CD4-positive, alpha-beta T cell treated with Interleukin-4 for 4 hours (primary cell): ENCODE data around the gene KLHDC4.
"Not testable (repeated sequence)": the region's sequence is repeated elsewhere in the genome, so short reads cannot be mapped to it uniquely, and the experiment has no call there.

Source experiments
- DNase-seq: peaks from one replicate; pipeline ENCODE4 v3.0.0-alpha.2; 2020

The KLHDC4 gene

DNA sequence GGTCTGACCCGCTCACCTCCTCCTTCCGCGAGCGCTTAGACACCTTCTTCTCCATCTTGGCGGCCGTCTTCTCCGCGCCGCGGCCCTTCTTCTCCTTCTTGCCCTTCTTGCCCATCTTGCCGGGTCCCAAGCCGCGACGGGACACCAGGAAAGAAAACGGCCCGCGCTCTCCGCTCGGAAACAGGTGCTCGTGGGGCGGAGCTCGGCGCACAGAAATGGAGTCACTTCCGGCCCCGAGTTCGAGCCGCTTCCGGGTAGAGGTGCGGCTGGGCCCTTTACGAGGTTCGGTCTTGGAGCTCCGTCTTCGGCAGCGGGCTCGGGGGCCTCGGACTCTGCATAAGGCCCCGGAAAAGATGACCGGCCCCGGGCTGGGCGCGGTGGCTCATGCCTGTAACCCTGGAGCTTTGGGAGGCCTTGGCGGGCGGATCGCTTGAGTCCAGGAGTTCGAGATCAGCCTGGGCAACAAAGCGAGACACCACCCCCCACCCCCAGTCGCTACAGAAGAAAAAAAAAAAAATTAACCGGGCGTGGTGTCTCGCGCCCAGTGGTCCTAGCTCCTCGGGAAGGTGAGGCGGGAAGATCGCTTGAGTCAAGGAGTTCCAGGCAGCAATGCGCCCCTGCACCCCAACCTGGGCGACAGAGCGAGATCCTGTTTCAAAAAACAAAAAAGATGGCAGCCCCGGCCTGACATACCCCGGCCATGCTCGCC, at the start of gene KLHDC4:
TSS of gene KLHDC4 (minus strand) at position 211 of the 709 bp plus-strand sequence. CDS start at position 115, 96 bp downstream.
- peak; percentile 86 for DNase-seq

DNA sequence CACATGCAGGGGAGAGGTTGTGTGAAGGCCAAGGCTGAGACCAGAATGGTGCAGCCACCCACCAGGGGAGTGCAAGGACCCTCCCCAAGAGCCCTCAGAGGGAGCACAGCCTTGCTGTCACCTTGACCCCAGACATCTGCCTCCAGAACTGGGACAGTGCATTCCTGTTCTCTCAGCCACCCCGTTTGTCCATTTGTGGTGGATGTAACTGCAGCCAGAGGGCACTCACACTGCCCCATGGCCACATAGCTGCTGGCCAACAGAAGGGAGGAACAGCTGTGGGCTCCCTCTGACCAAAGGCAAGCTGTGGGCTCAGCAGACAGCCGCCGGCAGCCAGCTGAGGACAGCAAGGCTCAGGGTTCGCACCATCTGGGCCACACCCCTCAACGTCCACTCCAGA, 49.8 kb upstream of the KLHDC4 start:
- DNase-seq, result no peak

DNA sequence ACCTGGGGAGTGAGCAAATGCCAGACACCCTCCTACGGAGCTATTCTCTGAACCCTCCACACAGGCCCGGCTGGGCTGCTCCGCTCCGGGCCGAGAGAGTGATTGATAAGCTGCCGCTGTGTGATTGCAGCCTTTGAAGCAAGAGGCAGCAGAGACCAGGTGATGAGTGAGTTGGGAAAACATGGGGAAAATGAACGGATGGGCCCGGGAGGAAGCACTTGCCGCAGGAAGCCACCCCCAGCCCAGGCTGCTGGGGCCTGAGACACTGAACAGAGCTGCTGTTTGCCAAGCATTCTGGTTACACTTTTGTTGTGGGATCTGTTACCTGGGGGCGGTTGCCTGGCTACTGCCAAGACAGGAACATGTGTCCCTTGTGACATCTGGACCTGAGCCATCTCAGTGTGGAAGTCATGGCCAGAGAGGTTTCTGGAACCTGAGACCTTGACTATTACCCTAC, 46.4 kb upstream of the KLHDC4 start:
- no peak for DNase-seq

DNA sequence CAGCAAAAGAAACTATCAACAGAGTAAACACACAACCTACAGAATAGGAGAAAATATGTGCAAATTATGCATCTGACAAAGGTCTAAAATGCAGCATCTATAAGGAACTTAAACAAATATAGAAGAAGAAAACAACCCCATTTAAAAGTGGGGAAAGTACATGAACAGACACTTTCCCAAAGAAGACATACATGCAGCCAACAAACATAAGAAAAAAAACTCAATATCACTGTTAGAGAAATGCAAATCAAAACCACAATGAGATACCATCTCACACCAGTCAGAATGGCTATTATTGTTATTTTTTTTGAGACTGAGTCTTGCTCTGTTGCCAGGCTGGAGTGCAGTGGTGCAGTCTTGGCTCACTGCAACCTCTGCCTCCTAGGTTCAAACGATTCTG, 45.7 kb upstream of the KLHDC4 start:
- not testable (repeated sequence) for DNase-seq

DNA sequence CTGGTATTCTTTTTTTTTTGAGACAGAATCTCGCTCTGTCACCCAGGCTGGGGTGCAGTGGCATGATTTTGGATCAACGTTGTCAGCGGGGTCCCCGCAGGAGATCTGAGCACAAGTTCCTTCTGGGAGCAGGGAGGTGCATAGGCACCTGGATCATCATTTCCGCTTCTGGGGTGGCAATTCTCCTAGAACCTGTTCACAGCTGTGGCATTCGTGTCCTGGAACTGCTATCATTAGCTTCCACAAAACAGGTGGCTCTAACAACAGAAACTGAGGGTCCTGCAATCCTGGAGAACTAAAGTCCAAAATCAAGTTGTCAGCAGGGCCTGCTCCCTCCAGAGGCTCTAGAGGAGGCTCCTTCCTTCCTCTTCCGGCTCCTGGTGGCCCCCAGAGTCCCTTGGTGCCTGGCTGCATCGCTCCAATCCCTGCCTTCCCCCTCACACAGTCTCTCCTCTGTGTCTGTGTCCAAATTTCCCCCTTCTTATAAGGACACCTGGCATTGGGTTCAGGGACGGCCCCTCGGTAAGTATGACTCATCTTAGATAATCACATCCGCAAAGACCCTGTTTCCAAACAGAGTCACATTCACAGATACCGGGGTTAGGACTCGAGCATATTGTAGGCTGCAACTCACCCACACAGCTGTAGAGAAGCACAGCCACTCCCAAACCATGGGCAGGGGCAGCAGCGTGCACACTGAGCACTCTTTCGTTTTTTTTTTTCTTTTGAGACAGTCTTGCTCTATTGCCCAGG, 43.5 kb upstream of the KLHDC4 start:
- no peak for DNase-seq

DNA sequence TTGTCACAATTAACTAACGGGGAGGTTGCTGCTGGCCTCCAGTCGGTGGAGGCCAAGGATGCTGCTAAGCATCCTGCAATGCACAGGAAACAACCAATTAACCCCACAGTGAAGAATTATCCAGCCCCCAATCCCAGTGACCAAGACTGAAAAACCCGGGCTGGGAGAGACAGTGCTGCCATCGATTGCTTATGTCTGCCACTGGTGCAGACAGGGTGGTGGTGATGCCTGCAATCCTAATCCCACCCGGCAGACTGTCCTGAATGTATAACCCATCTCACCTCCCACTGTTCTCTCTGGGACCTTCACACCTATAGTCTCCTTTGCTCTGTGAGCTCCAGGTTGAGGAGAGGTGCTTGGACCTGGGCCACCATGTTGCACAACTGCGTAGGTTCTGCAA, 42.3 kb upstream of the KLHDC4 start:
- no peak for DNase-seq

DNA sequence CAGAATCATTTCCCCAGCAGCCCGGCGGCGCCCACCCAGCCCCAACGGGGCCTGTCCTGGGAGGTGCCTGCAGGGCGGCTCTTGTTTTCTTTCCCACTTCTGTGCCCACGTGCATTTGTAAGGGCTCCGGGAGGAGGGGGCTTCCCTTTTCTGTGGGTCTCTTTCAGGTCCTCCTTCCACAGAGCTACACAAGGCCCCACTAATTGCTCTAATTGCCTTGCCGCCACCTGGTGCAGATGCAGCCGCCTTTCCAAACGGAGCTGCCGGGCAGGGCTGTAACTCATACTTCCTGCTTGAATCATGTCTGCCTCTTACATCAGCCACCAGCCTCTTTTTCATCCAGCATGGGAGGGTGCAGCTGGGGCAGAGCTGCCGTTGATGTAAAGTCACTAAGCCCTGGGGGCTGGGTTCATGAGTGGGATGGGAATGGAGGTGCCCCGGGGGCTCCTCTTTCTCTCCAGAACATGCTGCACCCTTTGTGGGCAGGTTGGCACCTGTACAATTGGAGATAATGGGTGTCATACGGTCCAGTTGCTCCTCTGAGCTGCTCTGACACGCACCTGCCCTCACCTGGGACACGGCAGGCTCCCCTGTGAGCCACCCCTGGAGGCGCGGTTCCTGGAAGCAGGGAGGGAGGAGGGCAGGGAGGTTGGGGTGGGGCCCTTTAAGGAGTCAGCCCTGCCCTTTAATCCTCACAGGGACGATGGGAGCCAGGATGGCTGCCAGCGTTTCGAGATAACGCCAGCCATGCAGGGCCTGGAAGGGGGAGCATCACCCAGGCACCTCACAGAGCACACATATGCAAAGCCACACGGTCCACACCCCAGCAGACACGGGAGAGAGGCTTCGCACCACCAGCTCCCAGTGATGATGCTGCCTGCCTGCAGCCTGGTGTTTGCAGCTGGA, 41.1 kb upstream of the KLHDC4 start:
- DNase-seq, result peak; percentile 37

DNA sequence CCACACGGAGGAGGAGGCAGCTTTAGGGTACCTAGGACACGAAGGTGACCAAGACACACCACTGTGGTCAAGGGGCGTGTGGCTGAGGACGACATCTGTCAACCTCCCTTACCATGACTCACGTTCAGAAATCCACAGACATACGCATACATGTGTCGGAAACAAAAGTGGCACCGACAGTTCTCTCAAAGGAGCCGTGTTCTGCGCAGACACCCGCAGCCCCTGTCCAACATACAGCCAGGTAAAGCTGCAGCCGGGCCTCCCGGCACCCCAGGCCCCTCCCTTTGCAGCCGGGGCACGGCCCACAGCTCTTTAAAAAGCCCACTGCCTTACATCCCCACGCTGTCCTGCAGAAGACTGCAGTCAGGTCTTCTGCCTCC, 40.5 kb upstream of the KLHDC4 start:
- DNase-seq, result peak; percentile 10

DNA sequence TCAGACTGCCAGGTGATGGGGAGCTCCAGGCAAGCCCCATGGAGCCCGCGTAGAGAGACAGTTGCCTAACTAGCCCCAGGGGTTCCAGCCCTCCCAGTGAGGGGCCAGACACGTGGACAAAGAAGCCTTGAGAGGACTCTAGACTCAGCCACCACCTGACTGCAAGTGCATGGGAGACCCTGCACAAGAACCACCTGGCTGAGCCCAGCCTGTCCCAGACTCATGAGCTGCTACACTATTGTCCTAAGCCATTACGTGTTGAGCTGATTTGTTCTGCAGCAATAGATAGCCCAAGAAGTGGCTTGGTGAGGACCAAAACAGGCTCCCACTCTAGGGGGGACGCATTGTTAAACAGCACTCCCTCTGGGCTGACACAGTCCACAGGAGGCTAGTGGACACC, 37.6 kb upstream of the KLHDC4 start:
- DNase-seq, result no peak

DNA sequence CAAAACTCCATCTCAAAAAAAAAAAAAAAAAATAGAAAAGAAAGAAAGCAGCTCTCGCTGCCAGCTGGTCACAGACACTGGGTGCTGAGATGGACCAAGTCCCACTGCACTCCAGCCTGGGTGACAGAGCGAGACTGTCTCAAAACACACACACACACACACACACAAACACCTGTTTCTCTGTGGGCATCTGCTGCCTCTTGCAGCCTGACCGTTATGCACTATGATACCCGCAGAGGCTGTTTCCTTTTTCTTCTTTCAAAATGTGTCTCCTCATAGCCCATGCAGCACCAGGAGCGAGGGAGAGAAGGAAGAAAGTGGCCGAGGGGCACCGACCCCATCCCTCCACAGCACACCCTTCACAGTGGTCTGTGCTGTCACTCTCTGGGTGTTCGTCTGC, 36.9 kb upstream of the KLHDC4 start:
- no peak for DNase-seq

DNA sequence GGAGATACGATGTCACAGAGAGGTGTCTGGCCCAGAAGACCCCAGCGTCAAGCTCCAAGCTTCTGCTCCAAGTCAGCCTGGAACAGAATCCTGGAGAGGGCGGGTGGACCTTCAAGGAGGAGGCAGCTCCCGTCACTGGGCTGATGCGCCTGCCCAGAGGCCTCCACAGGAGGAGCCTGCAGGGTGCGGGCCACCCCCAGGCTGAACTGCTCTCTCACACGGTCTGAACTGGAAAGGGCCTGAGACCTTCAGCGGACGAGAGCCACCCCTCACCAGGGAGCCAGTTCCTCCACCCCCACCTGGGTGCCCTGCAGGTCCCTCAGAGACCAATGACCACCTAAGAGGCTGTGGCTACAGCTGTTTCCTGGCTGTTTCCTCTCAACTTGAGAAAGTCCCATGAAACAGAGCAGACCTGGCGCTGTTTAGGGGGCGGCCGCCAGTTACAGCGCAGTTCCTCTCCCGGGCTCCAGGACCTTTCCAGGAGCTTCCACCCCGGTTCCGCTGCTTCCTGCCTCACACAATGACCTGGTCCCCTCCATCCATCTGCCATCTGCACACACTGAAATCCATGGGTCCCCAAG, 36.0 kb upstream of the KLHDC4 start:
- no peak for DNase-seq

DNA sequence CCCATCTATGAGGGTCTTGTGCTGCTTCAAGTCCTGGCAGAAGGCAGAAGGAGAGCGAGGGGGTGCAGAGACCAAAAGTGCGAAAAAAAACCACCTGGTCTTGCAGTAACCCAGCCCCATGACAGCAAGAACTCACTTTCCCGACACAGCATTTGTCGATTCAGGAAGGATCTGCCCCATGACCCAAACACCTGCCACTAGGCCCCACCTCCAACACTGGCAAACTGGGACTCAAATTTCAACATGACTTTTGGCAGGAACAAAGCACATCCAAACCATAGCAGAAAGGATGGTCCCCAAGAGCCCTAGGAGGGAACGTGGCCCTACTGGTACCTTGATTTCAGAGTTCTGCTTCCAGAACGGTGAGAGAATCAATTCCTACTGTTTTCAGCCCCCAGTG, 34.7 kb upstream of the KLHDC4 start:
- DNase-seq, result no peak

DNA sequence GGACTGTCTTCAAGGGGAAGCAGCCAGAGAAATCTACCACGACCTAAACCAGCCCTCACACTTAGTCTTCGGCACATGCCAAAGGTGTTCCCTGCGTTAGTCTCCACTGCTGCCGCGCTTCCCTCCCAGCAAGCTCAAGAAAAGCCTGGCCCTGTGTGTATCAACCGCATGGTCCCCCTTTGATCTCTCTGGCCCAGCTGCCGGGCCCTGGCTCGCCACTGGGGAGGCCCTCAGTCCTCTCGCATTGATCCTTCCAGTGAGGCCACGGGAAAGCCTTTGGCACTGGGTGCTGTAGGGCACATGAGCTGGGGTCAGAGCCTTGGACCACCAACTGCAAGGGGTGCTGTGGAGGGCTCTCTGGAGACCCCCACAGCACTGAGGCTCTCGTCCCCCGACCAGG, 29.6 kb upstream of the KLHDC4 start:
- no peak for DNase-seq

DNA sequence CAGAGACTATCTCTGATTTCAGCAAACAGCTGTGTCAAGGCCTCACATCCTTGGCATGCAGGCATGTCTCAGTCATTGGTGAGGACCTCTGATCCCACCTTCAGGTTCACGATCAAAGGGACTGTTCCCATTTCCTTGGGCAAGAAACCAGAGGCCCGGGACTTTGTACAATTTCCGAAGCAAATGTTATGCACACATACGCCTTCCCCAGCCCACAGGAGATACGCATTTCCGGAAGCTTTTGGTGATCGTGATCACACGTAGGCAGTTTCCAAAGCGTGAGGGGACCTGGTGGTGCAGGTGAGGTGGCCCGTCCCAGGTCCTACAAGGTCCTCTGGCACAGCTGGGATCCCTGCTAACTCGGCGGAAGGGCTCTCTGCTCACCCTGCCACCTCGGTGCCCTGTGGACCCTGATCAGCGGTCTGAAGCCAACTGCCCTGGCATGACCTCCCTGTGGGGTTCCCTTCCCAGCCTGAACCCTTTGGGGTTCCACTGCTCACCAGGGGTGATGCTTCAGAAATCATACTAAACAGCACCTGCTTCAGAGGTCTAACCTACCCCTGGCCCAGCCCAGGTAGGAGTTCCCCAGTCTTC, 28.8 kb upstream of the KLHDC4 start:
- no peak for DNase-seq

DNA sequence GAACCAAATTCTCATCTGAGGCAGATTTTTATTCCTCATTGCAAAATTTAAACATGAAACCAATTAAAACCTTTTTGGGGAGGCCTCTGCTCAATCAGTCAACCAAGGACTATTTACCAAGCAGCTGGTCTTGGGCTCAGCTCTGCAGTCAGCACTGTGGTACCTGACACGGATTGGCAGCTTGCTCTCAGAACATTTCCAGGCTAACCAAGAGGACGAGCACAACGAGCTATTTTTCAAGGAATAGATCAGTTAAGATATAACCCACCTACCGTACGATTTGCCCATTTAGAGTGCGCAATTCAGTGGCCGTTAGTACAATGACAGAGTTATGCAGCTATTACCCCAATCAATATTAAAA, 26.4 kb upstream of the KLHDC4 start:
- no peak for DNase-seq

DNA sequence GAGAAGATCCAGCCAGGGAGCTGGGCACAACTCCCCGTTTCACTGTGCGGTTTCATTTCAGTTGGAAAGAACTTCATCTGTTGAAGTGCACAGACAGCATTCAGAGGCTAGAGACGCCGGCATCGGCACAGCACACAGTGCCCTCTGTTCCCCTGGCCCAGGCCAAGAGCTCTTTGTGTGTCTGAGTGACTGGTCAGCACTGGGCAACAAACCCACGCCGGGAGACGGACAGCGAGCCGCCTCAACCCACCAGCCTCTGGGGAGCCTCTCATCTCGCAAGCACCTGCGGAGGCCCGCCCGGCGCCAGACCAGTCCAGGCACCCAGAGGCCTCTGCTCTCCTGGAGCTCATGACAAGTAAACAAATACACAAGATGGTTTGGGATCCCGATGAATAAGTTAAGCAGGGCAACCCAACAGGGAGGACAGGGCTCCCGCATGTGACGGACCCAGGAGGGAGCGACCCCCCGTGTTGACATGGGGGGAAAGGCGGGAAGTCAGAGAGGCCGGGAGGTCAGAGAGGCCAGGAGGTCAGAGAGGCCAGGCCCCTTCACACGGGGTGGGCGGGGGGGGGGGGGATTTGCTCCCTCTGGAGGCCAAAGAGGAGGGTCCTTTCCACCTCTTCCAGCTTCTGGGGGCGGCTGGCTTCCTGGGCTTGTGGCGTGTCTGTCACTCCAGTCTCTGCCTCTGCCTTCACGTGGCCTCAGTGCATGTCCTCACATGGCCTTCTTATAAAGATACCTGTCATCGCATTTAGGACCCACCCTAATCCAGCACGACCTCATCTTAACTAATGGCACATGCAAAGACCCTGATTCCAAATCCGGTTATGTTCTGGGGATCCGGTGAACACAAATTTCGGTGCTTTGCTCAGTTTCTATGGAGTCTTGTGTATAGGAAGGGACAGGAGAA, 25.8 kb upstream of the KLHDC4 start:
- no peak for DNase-seq

DNA sequence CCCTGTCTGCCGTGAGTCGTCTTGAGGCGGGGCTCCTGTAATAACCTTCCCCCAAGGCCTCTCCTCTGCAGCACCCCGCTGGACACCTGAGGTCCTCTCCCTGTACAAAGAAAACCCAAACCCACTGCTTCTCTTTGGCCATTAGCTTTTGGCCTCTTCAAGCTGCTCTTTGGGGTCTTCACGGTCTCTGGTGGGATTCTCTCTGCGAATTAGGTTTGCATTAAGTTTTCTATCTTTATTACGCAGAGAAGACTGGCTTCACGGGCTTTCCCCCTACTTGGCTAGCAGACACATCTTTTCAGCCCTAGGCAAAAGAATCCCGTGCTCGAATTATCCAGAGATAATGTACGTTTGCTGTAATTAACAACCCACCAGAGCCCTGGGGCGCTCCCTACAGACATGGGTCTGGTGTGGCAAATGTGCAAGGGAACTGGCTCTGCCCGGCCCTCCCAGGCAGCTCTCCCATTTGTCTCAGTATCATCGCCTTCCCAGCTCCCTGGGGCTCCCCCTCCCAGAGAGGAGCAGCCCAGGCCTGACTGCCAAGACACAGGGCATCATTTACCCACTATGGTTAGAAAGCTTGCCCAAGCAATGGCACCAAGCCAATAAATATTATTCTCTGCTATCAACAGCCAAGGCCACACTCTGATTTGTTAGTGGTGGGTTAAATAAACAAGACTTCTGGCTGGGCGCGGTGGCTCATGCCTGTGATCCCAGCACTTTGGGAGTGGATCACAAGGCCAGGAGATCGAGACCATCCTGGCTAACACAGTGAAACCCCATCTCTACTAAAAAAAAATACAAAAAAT, 24.7 kb upstream of the KLHDC4 start:
- DNase-seq, result no peak

DNA sequence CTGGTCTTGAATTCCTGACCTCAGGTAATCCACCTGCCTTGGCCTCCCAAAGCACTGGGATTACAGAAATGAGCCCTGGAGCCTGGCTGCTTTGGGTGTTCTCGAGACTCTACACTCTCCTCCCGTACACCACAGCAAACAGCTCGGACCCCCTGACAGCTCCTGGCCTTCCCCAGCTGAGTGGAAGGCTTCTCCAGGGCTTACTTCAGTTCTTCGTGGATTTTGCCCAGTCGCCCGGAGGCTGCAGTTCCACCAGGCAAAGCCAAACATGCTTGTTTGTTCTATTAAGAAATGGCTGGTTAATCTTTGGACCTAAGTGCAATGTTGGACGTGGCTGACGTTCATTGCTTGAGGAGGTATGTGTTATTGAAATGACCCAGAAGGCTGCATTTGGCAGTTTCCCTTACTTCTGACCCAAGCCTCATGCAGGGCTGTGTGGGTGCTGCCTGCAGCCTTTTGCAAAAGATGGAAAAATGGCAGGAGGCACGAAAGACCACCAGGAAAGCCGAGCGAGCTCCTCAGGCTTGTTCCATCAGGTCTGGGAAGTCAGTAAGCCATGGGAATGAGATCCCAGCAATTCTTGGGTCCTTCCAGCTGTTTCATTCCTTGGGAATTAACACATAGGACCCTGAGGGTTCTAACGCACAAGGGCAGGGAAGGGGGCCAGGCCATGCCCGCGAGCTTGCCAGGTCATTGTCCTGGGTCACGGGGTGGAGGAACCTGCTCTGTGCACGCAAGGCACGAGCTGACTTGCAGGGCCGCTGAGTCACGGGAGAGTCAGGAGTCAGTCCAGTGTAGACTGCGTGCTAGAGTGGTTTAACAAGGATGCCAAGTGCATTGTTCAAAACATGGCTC, 23.9 kb upstream of the KLHDC4 start:
- no peak for DNase-seq

DNA sequence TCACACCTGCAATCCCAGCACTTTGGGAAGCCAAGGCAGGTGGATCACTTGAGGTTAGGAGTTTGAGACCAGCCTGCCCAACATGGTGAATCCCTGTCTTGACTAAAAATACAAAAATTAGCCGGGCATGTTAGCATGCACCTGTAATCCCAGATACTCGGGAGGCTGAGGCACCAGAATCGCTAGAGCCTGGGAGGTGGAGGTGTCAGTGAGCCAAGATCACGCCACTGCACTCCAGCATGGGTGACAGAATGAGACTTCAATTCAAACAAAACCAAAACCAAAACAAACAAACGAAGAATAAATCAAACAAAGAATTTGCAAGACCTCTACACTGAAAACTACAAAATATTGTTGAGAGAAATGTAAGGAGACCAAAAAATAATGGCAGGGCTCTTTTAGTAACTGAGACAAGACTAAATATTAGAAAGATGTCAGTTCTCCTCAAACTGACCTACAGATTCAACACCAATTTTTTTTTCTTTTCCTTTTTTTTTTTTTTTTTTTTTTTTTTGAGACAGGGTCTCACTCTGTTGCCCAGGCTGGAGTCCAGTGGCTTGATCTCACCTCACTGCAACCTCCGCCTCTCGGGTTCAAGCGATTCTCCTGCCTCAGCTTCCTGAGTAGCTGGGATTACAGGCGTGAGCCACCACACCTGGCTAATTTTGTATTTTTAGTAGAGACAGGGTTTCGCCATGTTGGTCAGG, 23.1 kb upstream of the KLHDC4 start:
- not testable (repeated sequence) for DNase-seq
